ENCODE measurements around the gene EFCAB14. TPM values are rescaled to one million over a fixed set of nuclear protein-coding genes. Genes with fewer than 3 reads are reported as not detected.

Gene EFCAB14
- total and polyA plus RNA-seq, 2 of the 8 experiments (the other 6 are each of a cell fraction or from before 2014, with no cell fraction given) = 19.4 to 40.4 TPM

GRCh38 chr1:46682064-46682463 lies 36.9 kb downstream of the EFCAB14 start (continued):
- TF ChIP-seq CHD7 (IDR thresholded peaks at IDR 0.05; ENCODE audit: insufficient replicate concordance, low read length) = no peak
- TF ChIP-seq NANOG (IDR thresholded peaks at IDR 0.05; ENCODE audit: insufficient read depth, low read depth, low read length, poor library complexity, severe bottlenecking) = no peak
- TF ChIP-seq ATF2 (IDR thresholded peaks at IDR 0.05; ENCODE audit: low read length) = no peak
- TF ChIP-seq SAP30 (IDR thresholded peaks at IDR 0.05; ENCODE audit: insufficient read depth, insufficient replicate concordance, low read length) = no peak
- TF ChIP-seq CBX8 (IDR thresholded peaks at IDR 0.05; ENCODE audit: borderline replicate concordance, low read depth, low read length) = no peak
- TF ChIP-seq JUND (IDR thresholded peaks at IDR 0.05; ENCODE audit: low read length) = no peak
